ENCODE data around the gene MGME1. TPM values are rescaled to one million over a fixed set of nuclear protein-coding genes. Genes with fewer than 3 reads are reported as not detected.

MGME1 gene
- total and polyA plus RNA-seq, 2 of the 13 experiments (the other 11 are each of a cell fraction or from before 2014, with no cell fraction given): 36.7 to 66.6 TPM

GRCh38 chr20:17966432-17967310 is 2.1 kb upstream of the MGME1 start (continued):
- TF ChIP-seq ZHX1 (CRISPR knock-in tag; IDR thresholded peaks at IDR 0.05; ENCODE audit: low read depth): no peak
- TF ChIP-seq SMC3 (IDR thresholded peaks at IDR 0.05; ENCODE audit: low read length): peak; percentile 37
- TF ChIP-seq ZNF704 (CRISPR knock-in tag; IDR thresholded peaks at IDR 0.05; ENCODE audit: borderline replicate concordance): no peak
- no peak for TF ChIP-seq ZNF362 (CRISPR knock-in tag; IDR thresholded peaks at IDR 0.05; ENCODE audit: borderline replicate concordance)
- TF ChIP-seq JDP2 (CRISPR knock-in tag; IDR thresholded peaks at IDR 0.05; ENCODE audit: borderline replicate concordance): no peak
- TF ChIP-seq SKIL (CRISPR knock-in tag; IDR thresholded peaks at IDR 0.05; ENCODE audit: borderline replicate concordance): no peak
- TF ChIP-seq AGO2 (optimal IDR thresholded peaks at IDR 0.05; ENCODE audit: low read depth, low read length): peak; percentile 23
- TF ChIP-seq MIXL1 (CRISPR knock-in tag; IDR thresholded peaks at IDR 0.05): no peak
- no peak for TF ChIP-seq NBN (conservative IDR thresholded peaks at IDR 0.05)
- no peak for TF ChIP-seq NR2F2 (IDR thresholded peaks at IDR 0.05; ENCODE audit: borderline replicate concordance, low read depth)
- TF ChIP-seq, protein P1, sequence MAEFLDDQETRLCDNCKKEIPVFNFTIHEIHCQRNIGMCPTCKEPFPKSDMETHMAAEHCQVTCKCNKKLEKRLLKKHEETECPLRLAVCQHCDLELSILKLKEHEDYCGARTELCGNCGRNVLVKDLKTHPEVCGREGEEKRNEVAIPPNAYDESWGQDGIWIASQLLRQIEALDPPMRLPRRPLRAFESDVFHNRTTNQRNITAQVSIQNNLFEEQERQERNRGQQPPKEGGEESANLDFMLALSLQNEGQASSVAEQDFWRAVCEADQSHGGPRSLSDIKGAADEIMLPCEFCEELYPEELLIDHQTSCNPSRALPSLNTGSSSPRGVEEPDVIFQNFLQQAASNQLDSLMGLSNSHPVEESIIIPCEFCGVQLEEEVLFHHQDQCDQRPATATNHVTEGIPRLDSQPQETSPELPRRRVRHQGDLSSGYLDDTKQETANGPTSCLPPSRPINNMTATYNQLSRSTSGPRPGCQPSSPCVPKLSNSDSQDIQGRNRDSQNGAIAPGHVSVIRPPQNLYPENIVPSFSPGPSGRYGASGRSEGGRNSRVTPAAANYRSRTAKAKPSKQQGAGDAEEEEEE (CRISPR knock-in tag; IDR thresholded peaks at IDR 0.05; ENCODE audit: borderline replicate concordance): no peak
- TF ChIP-seq SIN3B (IDR thresholded peaks at IDR 0.05; ENCODE audit: low read length): no peak
- no peak for TF ChIP-seq ZNF567 (CRISPR knock-in tag; IDR thresholded peaks at IDR 0.05; ENCODE audit: borderline replicate concordance)
- 0 out of 2 replicates have a peak, but pooled peaks have one; percentile 11 for TF ChIP-seq HOXA5 (CRISPR knock-in tag; IDR thresholded peaks at IDR 0.05)
- TF ChIP-seq SRY (CRISPR knock-in tag; IDR thresholded peaks at IDR 0.05): no peak
- no peak for TF ChIP-seq ZNF776 (CRISPR knock-in tag; IDR thresholded peaks at IDR 0.05)
- TF ChIP-seq ZNF276 (CRISPR knock-in tag; IDR thresholded peaks at IDR 0.05; ENCODE audit: low read depth): no peak
- 0 out of 2 replicates have a peak, but pooled peaks have one; percentile 60 for TF ChIP-seq NKX3-1 (CRISPR knock-in tag; IDR thresholded peaks at IDR 0.05)

All from HepG2 (cell line).